ENCODE results near the gene DHX34.
"Not testable (repeated sequence)": the region's sequence is repeated elsewhere in the genome, so short reads cannot be mapped to it uniquely, and the experiment has no call there.

Gene DHX34

GRCh38 chr19:47330466-47330869 lies 18.6 kb upstream of the DHX34 start:
- no peak overlapping the region for H3K4me3 ChIP-seq (ENCODE audit: low read depth, low read length)

- H3K4me3 ChIP-seq (ENCODE audit: low read depth, low read length): no peak overlapping the region
These were observed 17.6 kb upstream of the DHX34 start for GRCh38 chr19:47331490-47331889.

- H3K4me3 ChIP-seq (ENCODE audit: low read depth, low read length): no peak within 1 kb of the TSS
These were observed 17.1 kb upstream of the DHX34 start, which contains the start of gene C5AR2 for GRCh38 chr19:47331931-47332547. TSS of gene C5AR2 (plus strand) at chr19:47332175. CDS start at chr19:47340800, 8,625 bp downstream.

GRCh38 chr19:47336765-47337718 lies 12.1 kb upstream of the DHX34 start:
- H3K4me3 ChIP-seq (ENCODE audit: low read depth, low read length): not testable (repeated sequence)

GRCh38 chr19:47339196-47339880 lies 9.8 kb upstream of the DHX34 start:
- H3K4me3 ChIP-seq (ENCODE audit: low read depth, low read length): no peak overlapping the region

GRCh38 chr19:47340477-47341208 lies 8.5 kb upstream of the DHX34 start:
- no peak overlapping the region for H3K4me3 ChIP-seq (ENCODE audit: low read depth, low read length)

GRCh38 chr19:47341734-47342133 lies 7.4 kb upstream of the DHX34 start:
- H3K4me3 ChIP-seq (ENCODE audit: low read depth, low read length): no peak overlapping the region

GRCh38 chr19:47343194-47343802 lies 5.8 kb upstream of the DHX34 start:
- no peak overlapping the region for H3K4me3 ChIP-seq (ENCODE audit: low read depth, low read length)

GRCh38 chr19:47344425-47344824 lies 4.7 kb upstream of the DHX34 start:
- H3K4me3 ChIP-seq (ENCODE audit: low read depth, low read length): no peak overlapping the region

GRCh38 chr19:47346024-47346423 lies 3.1 kb upstream of the DHX34 start:
- H3K4me3 ChIP-seq (ENCODE audit: low read depth, low read length): not testable (repeated sequence)

GRCh38 chr19:47350630-47351029 lies 1.5 kb downstream of the DHX34 start:
- H3K4me3 ChIP-seq (ENCODE audit: low read depth, low read length): no peak overlapping the region

- H3K4me3 ChIP-seq (ENCODE audit: low read depth, low read length): no peak overlapping the region
These were observed 2.4 kb downstream of the DHX34 start for GRCh38 chr19:47351548-47351947.

- no peak overlapping the region for H3K4me3 ChIP-seq (ENCODE audit: low read depth, low read length)
These were observed 3.0 kb downstream of the DHX34 start for GRCh38 chr19:47352095-47352494.

- H3K4me3 ChIP-seq (ENCODE audit: low read depth, low read length): no peak overlapping the region
These were observed 4.2 kb downstream of the DHX34 start for GRCh38 chr19:47353307-47353712.

- H3K4me3 ChIP-seq (ENCODE audit: low read depth, low read length): no peak overlapping the region
These were observed 7.8 kb downstream of the DHX34 start for GRCh38 chr19:47356900-47357299.

- H3K4me3 ChIP-seq (ENCODE audit: low read depth, low read length): no peak overlapping the region
These were observed 8.9 kb downstream of the DHX34 start for GRCh38 chr19:47357788-47358680.

- no peak overlapping the region for H3K4me3 ChIP-seq (ENCODE audit: low read depth, low read length)
These were observed 9.8 kb downstream of the DHX34 start for GRCh38 chr19:47358936-47359335.

GRCh38 chr19:47362321-47362720 lies 13.2 kb downstream of the DHX34 start:
- H3K4me3 ChIP-seq (ENCODE audit: low read depth, low read length): no peak overlapping the region

GRCh38 chr19:47363758-47364531 lies 14.8 kb downstream of the DHX34 start:
- no peak overlapping the region for H3K4me3 ChIP-seq (ENCODE audit: low read depth, low read length)
